ENCODE measurements around the gene CAPN9. TPM values are rescaled to one million over a fixed set of nuclear protein-coding genes. Genes with fewer than 3 reads are reported as not detected.
"Not testable (repeated sequence)": the region's sequence is repeated elsewhere in the genome, so short reads cannot be mapped to it uniquely, and the experiment has no call there.

The CAPN9 gene, protein sequence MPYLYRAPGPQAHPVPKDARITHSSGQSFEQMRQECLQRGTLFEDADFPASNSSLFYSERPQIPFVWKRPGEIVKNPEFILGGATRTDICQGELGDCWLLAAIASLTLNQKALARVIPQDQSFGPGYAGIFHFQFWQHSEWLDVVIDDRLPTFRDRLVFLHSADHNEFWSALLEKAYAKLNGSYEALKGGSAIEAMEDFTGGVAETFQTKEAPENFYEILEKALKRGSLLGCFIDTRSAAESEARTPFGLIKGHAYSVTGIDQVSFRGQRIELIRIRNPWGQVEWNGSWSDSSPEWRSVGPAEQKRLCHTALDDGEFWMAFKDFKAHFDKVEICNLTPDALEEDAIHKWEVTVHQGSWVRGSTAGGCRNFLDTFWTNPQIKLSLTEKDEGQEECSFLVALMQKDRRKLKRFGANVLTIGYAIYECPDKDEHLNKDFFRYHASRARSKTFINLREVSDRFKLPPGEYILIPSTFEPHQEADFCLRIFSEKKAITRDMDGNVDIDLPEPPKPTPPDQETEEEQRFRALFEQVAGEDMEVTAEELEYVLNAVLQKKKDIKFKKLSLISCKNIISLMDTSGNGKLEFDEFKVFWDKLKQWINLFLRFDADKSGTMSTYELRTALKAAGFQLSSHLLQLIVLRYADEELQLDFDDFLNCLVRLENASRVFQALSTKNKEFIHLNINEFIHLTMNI
- not detected in 2 replicates for total RNA-seq

DNA sequence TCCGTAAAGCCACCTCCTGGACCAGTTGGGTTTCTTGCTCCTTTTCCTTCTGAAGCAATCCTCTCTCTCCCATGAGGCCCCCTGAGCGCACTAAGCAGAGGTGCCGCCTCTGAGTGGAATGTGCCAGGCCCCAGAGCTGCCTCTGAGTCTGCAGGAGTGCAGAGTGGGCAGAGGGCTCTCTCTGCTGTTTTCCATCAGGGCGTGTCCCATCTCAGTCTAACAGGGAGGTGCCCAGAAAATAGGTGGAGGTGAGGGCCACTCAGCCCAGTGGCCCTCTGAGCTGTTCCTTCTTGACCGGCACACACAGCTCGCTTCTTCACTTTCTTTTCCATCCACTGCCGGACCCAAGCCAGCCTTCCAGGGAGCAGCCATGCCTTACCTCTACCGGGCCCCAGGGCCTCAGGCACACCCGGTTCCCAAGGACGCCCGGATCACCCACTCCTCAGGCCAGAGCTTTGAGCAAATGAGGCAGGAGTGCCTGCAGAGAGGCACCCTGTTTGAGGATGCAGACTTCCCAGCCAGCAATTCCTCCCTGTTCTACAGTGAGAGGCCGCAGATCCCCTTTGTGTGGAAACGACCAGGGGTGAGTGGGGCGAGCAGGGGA is at the start of gene CAPN9:
CAPN9 (plus strand) TSS at position 262 of the 604 bp plus-strand sequence; CDS start at position 371, 109 bp downstream.
- no peak for DNase-seq

GRCh38 chr1:230698130-230698529 is 49.1 kb upstream of the CAPN9 start:
- DNase-seq = no peak

- DNase-seq = not testable (repeated sequence)
Measured at GRCh38 chr1:230698964-230699363, 48.2 kb upstream of the CAPN9 start.

DNA sequence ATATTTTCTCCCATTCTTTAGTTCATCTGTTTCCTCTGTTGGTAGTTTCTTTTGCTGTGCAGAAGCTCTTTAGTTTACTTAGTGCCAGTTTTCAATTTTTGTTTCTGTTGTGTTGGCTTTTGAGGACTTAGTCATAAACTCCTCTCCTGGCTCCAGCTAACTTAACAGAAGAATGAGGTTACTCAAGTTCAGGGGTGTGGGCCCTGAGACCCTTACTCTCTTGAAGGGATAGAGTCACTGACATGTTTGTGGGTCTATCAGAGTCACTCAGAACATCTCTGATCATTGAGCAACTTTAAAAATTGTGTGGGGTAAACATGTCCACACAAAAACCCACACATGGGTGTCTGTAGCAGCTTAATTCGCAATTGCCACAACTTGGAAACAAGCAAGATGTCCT is 47.5 kb upstream of the CAPN9 start:
- no peak for DNase-seq

GRCh38 chr1:230700132-230700531 is 47.1 kb upstream of the CAPN9 start:
- DNase-seq = no peak

DNA sequence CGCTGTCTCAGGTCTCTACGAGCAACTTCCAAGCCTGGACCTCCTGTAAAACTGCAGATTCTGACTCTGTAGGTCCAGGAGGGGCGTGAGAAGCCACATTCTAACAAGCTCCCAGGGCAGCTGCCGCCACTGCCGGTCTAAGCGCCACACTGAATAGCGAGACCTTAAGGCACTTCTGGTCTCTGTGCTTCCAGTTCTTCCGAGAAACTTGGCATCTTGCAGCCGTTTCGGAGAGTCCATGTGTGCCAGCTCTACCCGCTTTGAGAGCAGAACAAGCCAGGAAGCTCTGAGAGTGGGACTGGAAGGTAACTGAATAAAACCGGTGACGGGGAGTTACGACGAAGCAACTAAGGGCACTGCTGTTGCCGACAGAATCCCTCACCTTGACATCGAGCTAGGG is 45.8 kb upstream of the CAPN9 start:
- no peak for DNase-seq

- no peak for DNase-seq
Measured at GRCh38 chr1:230701895-230702768, 45.1 kb upstream of the CAPN9 start.

- DNase-seq = no peak
Measured at GRCh38 chr1:230702934-230703678, 44.1 kb upstream of the CAPN9 start.

GRCh38 chr1:230703679-230704385 is 43.4 kb upstream of the CAPN9 start:
- DNase-seq = no peak

GRCh38 chr1:230704830-230705229 is 42.4 kb upstream of the CAPN9 start:
- no peak for DNase-seq

GRCh38 chr1:230705289-230706019 is 41.7 kb upstream of the CAPN9 start:
- no peak for DNase-seq

DNA sequence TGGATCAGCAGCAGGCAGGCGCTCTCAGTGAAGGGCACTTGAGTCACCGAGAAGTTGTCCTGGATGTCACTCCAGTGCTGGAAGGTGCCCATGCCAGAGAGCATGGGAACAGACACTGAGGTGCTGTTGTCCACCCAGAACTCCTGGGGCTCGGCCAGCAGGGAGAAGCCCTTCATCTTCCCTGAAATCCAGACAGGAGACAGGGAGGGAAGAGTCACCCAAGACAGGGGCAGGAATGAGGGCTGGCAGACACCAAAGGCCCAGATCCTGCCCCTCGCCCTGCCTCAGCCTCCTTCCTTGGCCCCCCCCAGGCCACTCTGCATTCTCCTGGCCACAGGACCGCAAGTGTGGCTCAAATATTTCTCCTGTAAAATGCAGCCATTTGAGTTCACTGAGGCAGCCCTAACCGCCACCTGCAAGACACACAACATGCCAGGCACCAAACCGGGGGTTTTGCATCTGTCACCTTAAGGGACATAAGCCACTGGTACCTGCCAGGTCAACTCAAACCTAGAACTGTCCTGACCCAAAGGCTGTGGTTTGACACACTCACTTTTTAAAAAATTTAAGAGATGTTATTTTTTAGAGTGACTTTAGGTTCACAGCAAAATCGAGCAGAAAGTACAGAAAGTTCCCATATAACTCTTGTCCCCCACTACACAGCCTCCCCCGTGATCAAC is 41.0 kb upstream of the CAPN9 start:
- no peak for DNase-seq

DNA sequence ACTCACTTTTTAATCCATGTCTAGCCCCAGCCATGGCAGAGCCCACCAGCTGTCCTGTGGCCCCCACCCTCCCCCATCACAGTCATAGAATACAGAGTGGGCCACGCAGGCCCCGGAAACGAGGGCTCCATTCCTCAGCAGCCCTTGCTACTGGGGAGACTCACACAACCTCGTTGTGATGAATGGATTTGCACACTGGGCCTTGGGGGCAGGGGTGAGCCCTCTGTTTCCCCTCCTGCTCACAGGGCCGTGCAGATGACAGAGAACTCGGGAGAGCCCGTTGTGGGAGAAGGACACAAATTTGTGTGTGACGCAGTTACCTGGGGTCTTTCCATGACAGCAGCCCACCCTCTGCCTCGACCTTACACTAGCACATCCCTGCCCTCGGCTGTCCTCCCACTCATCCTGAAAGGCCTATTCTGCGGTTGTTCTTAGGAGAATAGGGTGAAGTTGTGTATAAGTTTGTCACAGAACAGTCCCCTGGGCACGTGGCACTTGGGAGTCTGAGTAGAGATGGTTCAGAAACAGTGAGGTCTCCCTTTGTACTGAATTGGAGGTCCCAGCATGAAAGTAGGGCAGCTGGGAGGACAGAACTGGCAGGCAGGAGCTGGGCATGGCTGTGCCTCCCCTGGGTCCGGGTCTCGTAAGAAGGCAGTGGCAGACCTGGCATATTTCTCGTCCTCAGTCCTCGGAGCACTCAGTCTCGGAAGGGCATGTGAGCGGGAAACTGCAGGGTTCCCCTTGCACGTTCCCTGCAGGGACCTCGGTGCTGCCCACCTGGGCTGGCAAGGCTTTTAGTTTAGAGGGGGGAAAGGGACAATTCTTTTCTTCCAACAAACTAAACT is 40.1 kb upstream of the CAPN9 start:
- no peak for DNase-seq

DNA sequence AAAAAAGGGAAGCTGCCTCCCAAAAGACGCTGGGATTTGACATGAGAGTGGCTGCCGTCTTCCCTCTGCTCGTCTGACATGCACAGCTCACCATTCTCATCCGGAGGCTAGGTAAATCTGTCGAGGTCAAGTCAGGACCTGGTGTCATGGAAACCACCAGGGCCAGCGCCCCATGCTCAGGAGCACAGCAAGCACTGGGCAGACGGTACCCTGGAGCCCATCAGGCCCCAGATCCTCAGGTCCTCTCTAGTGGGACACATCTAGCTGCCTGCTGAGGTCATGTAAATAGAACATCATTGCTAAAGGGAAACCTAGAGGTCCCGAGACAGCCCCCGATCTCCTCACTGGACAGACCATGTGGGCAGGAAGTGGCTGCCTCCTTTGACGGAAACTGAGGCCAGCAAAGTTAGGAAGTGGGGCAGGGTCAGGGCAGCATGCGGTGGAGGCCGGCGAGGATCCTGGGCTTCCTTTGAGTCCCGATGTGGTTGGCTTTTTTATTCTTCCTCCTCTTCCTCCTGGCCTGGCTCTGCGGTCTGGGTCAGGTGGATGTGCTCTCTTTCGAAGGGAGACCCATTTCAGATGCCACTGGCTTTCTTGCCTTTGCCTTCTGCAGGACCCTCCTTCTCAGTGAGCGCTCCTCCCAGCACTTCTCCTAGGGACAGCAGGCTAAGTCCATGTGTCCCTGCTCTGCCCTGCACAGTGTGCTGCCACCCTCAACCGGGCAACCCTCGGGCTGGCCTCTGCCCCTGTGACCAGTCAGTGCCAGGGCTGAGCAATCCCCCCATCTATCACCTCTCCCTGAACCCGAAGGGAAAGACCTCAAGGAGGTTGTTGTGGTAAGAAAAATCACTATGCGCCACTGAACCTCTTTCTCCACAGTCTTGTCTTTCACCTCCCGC is 39.2 kb upstream of the CAPN9 start:
- DNase-seq = no peak

- no peak for DNase-seq
Measured at GRCh38 chr1:230708631-230709580, 38.3 kb upstream of the CAPN9 start.

Measured in dermis blood vessel endothelial cell (primary cell).